Measurements from ENCODE around the gene GID8.

DNA sequence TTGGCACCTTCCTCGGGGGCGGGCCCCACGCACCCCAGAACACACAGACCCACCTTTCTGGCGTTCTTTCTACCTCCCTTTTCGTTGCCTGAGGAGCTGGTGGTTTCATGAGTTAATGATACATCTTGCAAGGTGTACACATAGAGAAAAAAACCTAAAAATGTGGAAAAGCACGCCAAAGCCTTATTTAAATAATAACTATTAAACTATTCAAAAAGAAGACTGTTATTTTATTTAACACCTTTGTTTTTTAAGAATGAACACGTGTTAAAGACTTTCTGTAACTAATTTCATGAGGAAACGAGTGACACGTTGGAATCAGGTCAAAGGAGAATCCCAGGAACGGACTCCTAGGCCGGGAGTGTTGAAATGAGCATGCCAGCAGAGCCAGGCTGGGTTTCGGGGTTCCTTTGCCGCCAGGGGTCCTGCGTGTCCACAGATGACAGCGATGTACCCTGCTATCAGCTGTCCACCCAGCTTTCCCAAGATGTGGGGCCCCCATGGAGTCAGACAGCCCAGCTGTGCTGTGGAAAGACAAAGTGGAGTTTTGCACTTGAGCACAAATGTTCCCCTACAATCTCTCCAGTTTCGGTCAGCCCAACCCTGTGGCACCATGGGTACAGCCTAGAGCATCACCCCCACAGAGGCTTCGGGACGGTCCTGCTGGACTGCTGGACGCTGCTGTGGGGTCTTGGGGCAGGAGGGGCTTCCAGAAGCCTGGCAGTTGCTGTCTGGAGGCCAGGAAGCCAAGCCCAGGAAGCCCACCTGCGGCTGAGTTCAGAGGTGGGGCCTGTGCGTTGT lies 30.6 kb downstream of the GID8 start:
- TF ChIP-seq EZH2 (IDR thresholded peaks at IDR 0.05) (no peak), CTCF (IDR thresholded peaks at IDR 0.05) (no peak), EZH2phosphoT487 (IDR thresholded peaks at IDR 0.05) (no peak)

Measured in neural progenitor cell (in vitro differentiated cells).